Measurements from ENCODE around the gene HNF1B. TPM values are rescaled to one million over a fixed set of nuclear protein-coding genes. Genes with fewer than 3 reads are reported as not detected.

The HNF1B gene
- total RNA-seq, 1 donor from 2014 or later = 0.13 TPM

- no peak overlapping the region for H3K4me3 Mint-ChIP-seq (ENCODE audit: unreplicated experiment)
- H3K9me3 Mint-ChIP-seq (ENCODE audit: unreplicated experiment) = no peaks in the 10 kb centered on the region
- H3K27me3 Mint-ChIP-seq (ENCODE audit: unreplicated experiment) = no peaks in the 10 kb centered on the region
- no peak overlapping the region for H3K27ac Mint-ChIP-seq (ENCODE audit: unreplicated experiment)
- no peaks in the 10 kb centered on the region for H3K36me3 Mint-ChIP-seq (ENCODE audit: low read depth, unreplicated experiment)
- H3K4me1 Mint-ChIP-seq (ENCODE audit: unreplicated experiment) = no peaks in the 10 kb centered on the region
- no peak for DNase-seq (ENCODE audit: low spot score)
- no peak for TF ChIP-seq CTCF (IDR thresholded peaks at IDR 0.05; ENCODE audit: unreplicated experiment)
Observed at GRCh38 chr17:37677021-37677420, 67.8 kb downstream of the HNF1B start.

GRCh38 chr17:37676115-37676925, 68.5 kb downstream of the HNF1B start:
- no peak for TF ChIP-seq CTCF (IDR thresholded peaks at IDR 0.05; ENCODE audit: unreplicated experiment)
- H3K27ac Mint-ChIP-seq (ENCODE audit: unreplicated experiment) = no peak overlapping the region
- DNase-seq (ENCODE audit: low spot score) = no peak
- no peaks in the 10 kb centered on the region for H3K27me3 Mint-ChIP-seq (ENCODE audit: unreplicated experiment)
- H3K4me3 Mint-ChIP-seq (ENCODE audit: unreplicated experiment) = no peak overlapping the region
- no peaks in the 10 kb centered on the region for H3K36me3 Mint-ChIP-seq (ENCODE audit: low read depth, unreplicated experiment)
- no peaks in the 10 kb centered on the region for H3K9me3 Mint-ChIP-seq (ENCODE audit: unreplicated experiment)
- no peaks in the 10 kb centered on the region for H3K4me1 Mint-ChIP-seq (ENCODE audit: unreplicated experiment)

GRCh38 chr17:37674511-37674910, 70.3 kb downstream of the HNF1B start:
- no peaks in the 10 kb centered on the region for H3K9me3 Mint-ChIP-seq (ENCODE audit: unreplicated experiment)
- no peak for DNase-seq (ENCODE audit: low spot score)
- H3K4me1 Mint-ChIP-seq (ENCODE audit: unreplicated experiment) = no peaks in the 10 kb centered on the region
- no peaks in the 10 kb centered on the region for H3K36me3 Mint-ChIP-seq (ENCODE audit: low read depth, unreplicated experiment)
- no peak overlapping the region for H3K27ac Mint-ChIP-seq (ENCODE audit: unreplicated experiment)
- no peak overlapping the region for H3K4me3 Mint-ChIP-seq (ENCODE audit: unreplicated experiment)
- no peaks in the 10 kb centered on the region for H3K27me3 Mint-ChIP-seq (ENCODE audit: unreplicated experiment)
- no peak for TF ChIP-seq CTCF (IDR thresholded peaks at IDR 0.05; ENCODE audit: unreplicated experiment)

GRCh38 chr17:37673386-37673785, 71.5 kb downstream of the HNF1B start:
- no peak for DNase-seq (ENCODE audit: low spot score)
- Mint-ChIP-seq H3K4me3 (ENCODE audit: unreplicated experiment) (no peak overlapping the region), H3K36me3 (ENCODE audit: low read depth, unreplicated experiment) (no peaks in the 10 kb centered on the region), H3K27ac (ENCODE audit: unreplicated experiment) (no peak overlapping the region), H3K4me1 (ENCODE audit: unreplicated experiment) (no peaks in the 10 kb centered on the region), H3K9me3 (ENCODE audit: unreplicated experiment) (no peaks in the 10 kb centered on the region), H3K27me3 (ENCODE audit: unreplicated experiment) (no peaks in the 10 kb centered on the region)
- no peak for TF ChIP-seq CTCF (IDR thresholded peaks at IDR 0.05; ENCODE audit: unreplicated experiment)

GRCh38 chr17:37672548-37673078, 72.2 kb downstream of the HNF1B start:
- no peaks in the 10 kb centered on the region for H3K4me1 Mint-ChIP-seq (ENCODE audit: unreplicated experiment)
- H3K27ac Mint-ChIP-seq (ENCODE audit: unreplicated experiment) = no peak overlapping the region
- H3K4me3 Mint-ChIP-seq (ENCODE audit: unreplicated experiment) = no peak overlapping the region
- H3K9me3 Mint-ChIP-seq (ENCODE audit: unreplicated experiment) = no peaks in the 10 kb centered on the region
- no peak for TF ChIP-seq CTCF (IDR thresholded peaks at IDR 0.05; ENCODE audit: unreplicated experiment)
- H3K27me3 Mint-ChIP-seq (ENCODE audit: unreplicated experiment) = no peaks in the 10 kb centered on the region
- no peak for DNase-seq (ENCODE audit: low spot score)
- no peaks in the 10 kb centered on the region for H3K36me3 Mint-ChIP-seq (ENCODE audit: low read depth, unreplicated experiment)

Measured in endothelial cell (in vitro differentiated cells).